A549 (cell line): ENCODE data around the gene GAB1. TPM values are rescaled to one million over a fixed set of nuclear protein-coding genes. Genes with fewer than 3 reads are reported as not detected.

ENCODE experiments used
- ATAC-seq, 2 experiments: fragments of 200-7000 bp in 1 of 2; fragments of >200 bp in 1 of 2; cut with Nextera tagmentation in 1 of 2; cut with Tn5 transposase in 1 of 2; 3 replicates each; pipeline versions ENCODE4 v1.8.0 to v1.9.1; 2018 to 2020; ENCODE audit warnings: mild to moderate bottlenecking in 1 of 2, moderate library complexity in 1 of 2
- CTCF ChIA-PET: fragments of 300-600 bp; sonication (Branson Sonifier 250); formaldehyde crosslinking; extraction: SDS; loops from one replicate; lab custom pipeline; 2021; ENCODE audit warnings: antibody characterized with exemption, inconsistent platforms; lab: Yijun Ruan, JAX
- POLR2A ChIA-PET: fragments of 350-600 bp; formaldehyde crosslinking; extraction: SDS; loops from one replicate; lab custom pipeline; 2021; ENCODE audit warnings: antibody characterized with exemption, inconsistent platforms; lab: Yijun Ruan, JAX
- DNase-seq, 2 experiments: peaks; one replicate each; pipeline versions ENCODE4 v3.0.0 to v3.0.0-alpha.2; 2011 to 2016; ENCODE audit warnings: low read depth in 1 of 2, low spot score in 1 of 2
- FAIRE-seq: peaks from 2 replicates; lab custom pipeline; 2011; peaks lifted over from hg19 to GRCh38; lab: Jason Lieb, UNC
- H3K27ac ChIP-seq, 2 experiments: fragments of >200 bp; sonication (Bioruptor Twin); formaldehyde crosslinking; 3 replicates each; pipeline ENCODE4 v1.5.1; 2016 to 2017
- H3K4me1 ChIP-seq: fragments of >200 bp; sonication (Bioruptor Twin); formaldehyde crosslinking; 3 replicates; pipeline ENCODE4 v1.6.1; 2016
- H3K4me2 ChIP-seq: fragments of >200 bp; sonication (Bioruptor Twin); formaldehyde crosslinking; 3 replicates; pipeline ENCODE4 v1.6.1; 2016
- H3K4me3 ChIP-seq: fragments of >200 bp; sonication (Bioruptor Twin); formaldehyde crosslinking; 3 replicates; pipeline ENCODE4 v1.5.1; 2016
- H3K9me3 ChIP-seq: fragments of >200 bp; sonication (Bioruptor Twin); formaldehyde crosslinking; 3 replicates; pipeline ENCODE4 v1.6.1; 2016
- BHLHE40 ChIP-seq: IDR thresholded peaks from 2 replicates; pipeline ENCODE4 v1.6.1; 2012; ENCODE audit warnings: low read depth, low read length, inconsistent platforms
- CEBPB ChIP-seq, 2 experiments: fragments of >200 bp in 1 of 2; sonication (Bioruptor Twin) in 1 of 2; formaldehyde crosslinking in 1 of 2; IDR thresholded peaks; 2 replicates each; pipeline ENCODE4 v1.6.1; 2012 to 2016
- EHMT2 ChIP-seq: fragments of 200-600 bp; sonication (generic); IDR thresholded peaks from 2 replicates; pipeline ENCODE4 v1.6.1; 2016; ENCODE audit warnings: antibody characterized with exemption, low read depth, mild to moderate bottlenecking, moderate library complexity
- EP300 ChIP-seq, 2 experiments: fragments of >200 bp; sonication (Bioruptor Twin); formaldehyde crosslinking; IDR thresholded peaks; 2 replicates in 1 of 2; 3 replicates in 1 of 2; pipeline ENCODE4 v1.6.1; 2016 to 2017
- FOXS1 ChIP-seq: fragments of 250-450 bp; sonication (Bioruptor Pico); IDR thresholded peaks from 2 replicates; pipeline ENCODE4 v1.5.0; 2020; ENCODE audit warnings: mild to moderate bottlenecking, moderate library complexity
- GATA3 ChIP-seq: IDR thresholded peaks from 2 replicates; pipeline ENCODE4 v1.6.1; 2012; ENCODE audit warnings: borderline replicate concordance
- HDAC2 ChIP-seq: fragments of 200-600 bp; sonication (generic); IDR thresholded peaks from 2 replicates; pipeline ENCODE4 v1.6.1; 2016
- HEYL ChIP-seq: fragments of 250-450 bp; sonication (Bioruptor Pico); IDR thresholded peaks from 2 replicates; pipeline ENCODE4 v1.8.0; 2021; ENCODE audit warnings: mild to moderate bottlenecking, moderate library complexity
- HMGXB4 ChIP-seq: fragments of 250-450 bp; sonication (Bioruptor Pico); IDR thresholded peaks from 2 replicates; pipeline ENCODE4 v1.5.0; 2021; ENCODE audit warnings: mild to moderate bottlenecking, moderate library complexity, borderline replicate concordance
- HOXA7 ChIP-seq: fragments of 250-450 bp; sonication (Bioruptor Pico); IDR thresholded peaks from 2 replicates; pipeline ENCODE4 v1.5.0; 2020; ENCODE audit warnings: mild to moderate bottlenecking, moderate library complexity
- HOXB13 ChIP-seq: fragments of 250-450 bp; sonication (Bioruptor Pico); IDR thresholded peaks from 2 replicates; pipeline ENCODE4 v1.5.0; 2020; ENCODE audit warnings: low read depth, mild to moderate bottlenecking, moderate library complexity
- HOXB5 ChIP-seq: fragments of 250-450 bp; sonication (Bioruptor Pico); IDR thresholded peaks from 2 replicates; pipeline ENCODE4 v1.5.0; 2020; ENCODE audit warnings: mild to moderate bottlenecking, moderate library complexity
- JUNB ChIP-seq: fragments of >200 bp; sonication (Bioruptor Twin); formaldehyde crosslinking; IDR thresholded peaks from 2 replicates; pipeline ENCODE4 v1.6.1; 2016
- KDM1A ChIP-seq: fragments of 200-600 bp; sonication (generic); IDR thresholded peaks from 2 replicates; pipeline ENCODE4 v1.6.1; 2016; ENCODE audit warnings: low read depth, mild to moderate bottlenecking
- MAFK ChIP-seq: fragments of 450-650 bp; IDR thresholded peaks from 2 replicates; pipeline ENCODE4 v1.6.1; 2014; ENCODE audit not compliant: partially characterized antibody
- MAZ ChIP-seq: fragments of 150-350 bp; IDR thresholded peaks from 2 replicates; pipeline ENCODE4 v1.6.1; 2014; ENCODE audit warnings: antibody characterized with exemption, low read depth, low read length, borderline replicate concordance
- NFE2L2 ChIP-seq: fragments of 150-350 bp; conservative IDR thresholded peaks from 2 replicates; pipeline ENCODE4 v1.6.1; 2014; ENCODE audit warnings: low read length
- NPAS2 ChIP-seq: fragments of 250-450 bp; sonication (Bioruptor Pico); IDR thresholded peaks from 2 replicates; pipeline ENCODE4 v1.8.0; 2022; ENCODE audit warnings: mild to moderate bottlenecking, moderate library complexity, borderline replicate concordance
- NR3C1 ChIP-seq: fragments of >200 bp; sonication (Bioruptor Twin); formaldehyde crosslinking; IDR thresholded peaks from 3 replicates; pipeline ENCODE4 v1.6.1; 2017
- PHF8 ChIP-seq: fragments of 200-600 bp; sonication (generic); IDR thresholded peaks from 2 replicates; pipeline ENCODE4 v1.6.1; 2016; ENCODE audit warnings: low read depth, mild to moderate bottlenecking, antibody characterized with exemption, moderate library complexity, borderline replicate concordance
- POLR2AphosphoS2 ChIP-seq: conservative IDR thresholded peaks from 2 replicates; pipeline ENCODE4 v1.6.1; 2012; ENCODE audit warnings: low read length, improper control_type of control experiment, inconsistent platforms
- RARB ChIP-seq: fragments of 250-450 bp; sonication (Bioruptor Pico); IDR thresholded peaks from 2 replicates; pipeline ENCODE4 v1.8.0; 2021; ENCODE audit warnings: mild to moderate bottlenecking, moderate library complexity
- RCOR1 ChIP-seq: fragments of 150-350 bp; IDR thresholded peaks from 2 replicates; pipeline ENCODE4 v1.6.1; 2014; ENCODE audit warnings: antibody characterized with exemption, low read length, low read depth
- REST ChIP-seq: fragments of 200-600 bp; sonication (generic); IDR thresholded peaks from 2 replicates; pipeline ENCODE4 v1.6.1; 2016; ENCODE audit warnings: antibody characterized with exemption, mild to moderate bottlenecking, moderate library complexity
- RNF2 ChIP-seq: fragments of 200-600 bp; sonication (generic); IDR thresholded peaks from 2 replicates; pipeline ENCODE4 v1.6.1; 2016; ENCODE audit warnings: low read depth, mild to moderate bottlenecking, antibody characterized with exemption, moderate library complexity, borderline replicate concordance
- TFCP2L1 ChIP-seq: fragments of 250-450 bp; sonication (Bioruptor Pico); IDR thresholded peaks from 2 replicates; pipeline ENCODE4 v1.5.0; 2021; ENCODE audit warnings: mild to moderate bottlenecking
- TP53 ChIP-seq: fragments of 250-450 bp; sonication (Bioruptor Pico); IDR thresholded peaks from 2 replicates; pipeline ENCODE4 v1.5.0; 2021; ENCODE audit warnings: mild to moderate bottlenecking, moderate library complexity
- ZC3H11A ChIP-seq: fragments of 450-650 bp; IDR thresholded peaks from 2 replicates; pipeline ENCODE4 v1.6.1; 2014; ENCODE audit warnings: antibody characterized with exemption, mild to moderate bottlenecking
- ZFP36 ChIP-seq: fragments of 450-650 bp; IDR thresholded peaks from 2 replicates; pipeline ENCODE4 v1.6.1; 2014; ENCODE audit warnings: borderline replicate concordance; ENCODE audit not compliant: partially characterized antibody
- ZNF302 ChIP-seq: fragments of 250-450 bp; sonication (Bioruptor Pico); IDR thresholded peaks from 2 replicates; pipeline ENCODE4 v1.9.0; 2021; ENCODE audit warnings: inconsistent platforms, mild to moderate bottlenecking, moderate library complexity
- ZSCAN20 ChIP-seq: fragments of 250-450 bp; sonication (Bioruptor Pico); IDR thresholded peaks from 2 replicates; pipeline ENCODE4 v1.8.0; 2022; ENCODE audit warnings: mild to moderate bottlenecking, moderate library complexity
- WGBS: methylation state at CpG from one replicate; pipeline ENCODE4 v1.1.6; 2017; ENCODE audit errors: missing lambda C conversion rate; 5-methylcytosine and 5-hydroxymethylcytosine counted together
- polyA plus RNA-seq, 4 experiments: library from polyadenylated mRNA; depleted of rRNA in 3 of 4; stranded (reverse); fragments of >200 nt; fragmentation: RNase III in 1 of 4; extraction: RNeasy Plus Mini Kit Qiagen cat#74134 plus additional on column Dnase treatment in 1 of 4; gene quantifications; 2 replicates in 3 of 4; 3 replicates in 1 of 4; pipeline ENCODE4 v1.2.3, GENCODE V29; 2011 to 2017
- TF ChIP-seq, protein P1 (sequence below): fragments of 450-650 bp; IDR thresholded peaks from 2 replicates; pipeline ENCODE4 v1.6.1; 2014; ENCODE audit warnings: antibody characterized with exemption
- TF ChIP-seq, protein P2 (sequence below): IDR thresholded peaks from 2 replicates; pipeline ENCODE4 v1.6.1; 2012; ENCODE audit warnings: low read depth, borderline replicate concordance
- TF ChIP-seq, protein P3 (sequence below): IDR thresholded peaks from 2 replicates; pipeline ENCODE4 v1.6.1; 2012

Gene GAB1
- polyA plus RNA-seq, 2 of the 4 experiments (the other 2 are of a cell fraction) = 2.3 to 3.6 TPM

DNA sequence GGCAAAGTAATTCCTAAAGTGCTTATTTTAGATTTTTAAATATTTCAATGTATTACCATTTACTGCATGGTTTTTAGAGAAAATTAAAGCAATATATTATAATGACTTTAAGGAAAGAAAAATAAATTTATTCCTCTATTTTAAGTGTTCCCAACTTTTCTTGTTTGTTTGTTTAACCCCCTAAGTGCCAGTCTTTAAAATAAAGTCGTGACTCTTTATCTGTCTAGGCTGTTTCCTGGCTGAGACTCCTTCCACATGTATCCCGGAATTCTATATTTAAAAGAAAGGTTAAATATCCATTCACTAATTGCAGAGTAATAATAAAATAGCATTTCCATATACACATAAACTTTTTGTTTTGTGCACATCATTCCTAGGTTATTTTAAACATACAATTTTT lies 71.2 kb downstream of the GAB1 start:
- TF ChIP-seq HEYL (CRISPR knock-in tag) (no peak), MAFK (no peak), TFCP2L1 (CRISPR knock-in tag) (no peak), ZNF302 (no peak), EP300 (IDR thresholded peaks at IDR 0.05) (no peak), POLR2AphosphoS2 (no peak), KDM1A (no peak), ZSCAN20 (CRISPR knock-in tag) (no peak), RCOR1 (no peak), ZC3H11A (no peak), EHMT2 (no peak), MAZ (no peak), NR3C1 (no peak), HDAC2 (no peak), HOXB13 (CRISPR knock-in tag) (no peak), HOXB5 (CRISPR knock-in tag) (no peak), ZFP36 (no peak), GATA3 (no peak)
- TF ChIP-seq, protein P1, sequence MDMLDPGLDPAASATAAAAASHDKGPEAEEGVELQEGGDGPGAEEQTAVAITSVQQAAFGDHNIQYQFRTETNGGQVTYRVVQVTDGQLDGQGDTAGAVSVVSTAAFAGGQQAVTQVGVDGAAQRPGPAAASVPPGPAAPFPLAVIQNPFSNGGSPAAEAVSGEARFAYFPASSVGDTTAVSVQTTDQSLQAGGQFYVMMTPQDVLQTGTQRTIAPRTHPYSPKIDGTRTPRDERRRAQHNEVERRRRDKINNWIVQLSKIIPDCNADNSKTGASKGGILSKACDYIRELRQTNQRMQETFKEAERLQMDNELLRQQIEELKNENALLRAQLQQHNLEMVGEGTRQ = no peak
- ChIA-PET CTCF (no interaction called here), POLR2A (no interaction called here)
- Histone ChIP-seq H3K27ac (no peak overlapping the region), H3K4me3 (no peak overlapping the region), H3K4me2 (no peak overlapping the region), H3K4me1 (no peaks in the 10 kb centered on the region), H3K9me3 (no peaks in the 10 kb centered on the region)
- DNase-seq (no peak), FAIRE-seq (no peak), ATAC-seq (no peak)
- 59% methylated on average over 2 of the region's 2 CpGs for WGBS

- CTCF ChIA-PET = interaction anchor here (0.8 to 0.9 kb wide), 3 partner anchors 8 to 10 kb away, joined by 3 read pairs; no protein-coding TSS in a partner anchor
- FAIRE-seq (no peak), DNase-seq (no peak), ATAC-seq (no peak)
- POLR2A ChIA-PET = no interaction called here
- no peak overlapping the region for H3K4me2 ChIP-seq
- no peaks in the 10 kb centered on the region for H3K9me3 ChIP-seq
- TF ChIP-seq NFE2L2 (no peak), HOXA7 (CRISPR knock-in tag) (no peak), MAFK (no peak), RARB (no peak), FOXS1 (no peak), RNF2 (no peak), KDM1A (no peak), MAZ (no peak), PHF8 (no peak), NPAS2 (CRISPR knock-in tag) (no peak), CEBPB (IDR thresholded peaks at IDR 0.05) (no peak), GATA3 (no peak), BHLHE40 (no peak), HDAC2 (no peak), REST (no peak), TP53 (no peak), JUNB (no peak), HMGXB4 (no peak)
- TF ChIP-seq, protein P2, sequence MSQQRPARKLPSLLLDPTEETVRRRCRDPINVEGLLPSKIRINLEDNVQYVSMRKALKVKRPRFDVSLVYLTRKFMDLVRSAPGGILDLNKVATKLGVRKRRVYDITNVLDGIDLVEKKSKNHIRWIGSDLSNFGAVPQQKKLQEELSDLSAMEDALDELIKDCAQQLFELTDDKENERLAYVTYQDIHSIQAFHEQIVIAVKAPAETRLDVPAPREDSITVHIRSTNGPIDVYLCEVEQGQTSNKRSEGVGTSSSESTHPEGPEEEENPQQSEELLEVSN = no peak
- TF ChIP-seq, protein P3, sequence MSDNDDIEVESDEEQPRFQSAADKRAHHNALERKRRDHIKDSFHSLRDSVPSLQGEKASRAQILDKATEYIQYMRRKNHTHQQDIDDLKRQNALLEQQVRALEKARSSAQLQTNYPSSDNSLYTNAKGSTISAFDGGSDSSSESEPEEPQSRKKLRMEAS = no peak
- no peaks in the 10 kb centered on the region for H3K4me1 ChIP-seq
- no peak overlapping the region for H3K4me3 ChIP-seq
- no peak overlapping the region for H3K27ac ChIP-seq
- WGBS = 54% methylated on average over 3 of the region's 3 CpGs
These were observed 73.3 kb downstream of the GAB1 start for GRCh38 chr4:143410015-143410414.
